IMR-90 (cell line): ENCODE data around the gene CTRL. TPM values are rescaled to one million over a fixed set of nuclear protein-coding genes. Genes with fewer than 3 reads are reported as not detected.
"Not testable (repeated sequence)": the region's sequence is repeated elsewhere in the genome, so short reads cannot be mapped to it uniquely, and the experiment has no call there.

Experiments
- ATAC-seq: fragments of 200-7000 bp; cut with Tn5 transposase; 2 replicates; pipeline ENCODE4 v1.9.1; 2020; ENCODE audit warnings: low read depth, mild to moderate bottlenecking, moderate library complexity
- BruUV-seq: library from RNA; stranded (reverse); fragments of 400-500 nt; replicated peaks from 2 replicates; lab custom pipeline; 2021; lab: Mats Ljungman, UMichigan
- CTCF ChIA-PET: fragments of 300-600 bp; formaldehyde crosslinking; extraction: SDS; loops from one replicate; lab custom pipeline; 2021; ENCODE audit warnings: antibody characterized with exemption; lab: Yijun Ruan, JAX
- POLR2A ChIA-PET: fragments of 300-600 bp; sonication (Branson Sonifier 250); formaldehyde crosslinking; loops from one replicate; lab custom pipeline; 2022; ENCODE audit warnings: antibody characterized with exemption; ENCODE audit not compliant: unreplicated experiment; lab: Charles Lee
- DNase-seq: peaks from one replicate; pipeline ENCODE4 v3.0.0; 2013
- H2AFZ ChIP-seq: replicated peaks from 2 replicates; pipeline ENCODE3; 2013; ENCODE audit warnings: low read length, mild to moderate bottlenecking; ENCODE audit not compliant: poor library complexity
- H2AK5ac ChIP-seq: 2 replicates; pipeline ENCODE4 v1.6.1; 2013; ENCODE audit warnings: low read depth, low read length, inconsistent platforms
- H2AK9ac ChIP-seq: replicated peaks from 2 replicates; pipeline ENCODE3; 2013; ENCODE audit warnings: mild to moderate bottlenecking, low read depth, low read length, moderate library complexity; ENCODE audit not compliant: poor library complexity
- H2BK120ac ChIP-seq: 2 replicates; pipeline ENCODE4 v1.6.1; 2013; ENCODE audit warnings: low read depth, low read length, inconsistent platforms
- H2BK15ac ChIP-seq: 3 replicates; pipeline ENCODE4 v1.6.1; 2013; ENCODE audit warnings: low read depth, low read length, inconsistent platforms
- H2BK20ac ChIP-seq: 2 replicates; pipeline ENCODE4 v1.6.1; 2013; ENCODE audit warnings: low read depth, mild to moderate bottlenecking, inconsistent platforms, low read length, moderate library complexity
- H2BK5ac ChIP-seq: 2 replicates; pipeline ENCODE4 v1.6.1; 2013; ENCODE audit warnings: mild to moderate bottlenecking, low read depth, low read length, inconsistent platforms; ENCODE audit not compliant: poor library complexity, severe bottlenecking
- H3K14ac ChIP-seq: replicated peaks from 2 replicates; pipeline ENCODE4 v1.6.1; 2013; ENCODE audit warnings: low read depth, low read length, inconsistent platforms
- H3K18ac ChIP-seq: 2 replicates; pipeline ENCODE4 v1.6.1; 2013; ENCODE audit warnings: low read depth, low read length, control low read depth
- H3K23ac ChIP-seq: 2 replicates; pipeline ENCODE4 v1.6.1; 2013; ENCODE audit warnings: low read depth, low read length, inconsistent platforms
- H3K27ac ChIP-seq: 2 replicates; pipeline ENCODE4 v1.5.1; 2013; ENCODE audit warnings: mild to moderate bottlenecking, control low read depth, low read length; ENCODE audit not compliant: insufficient read depth
- H3K27me3 ChIP-seq: 2 replicates; pipeline ENCODE4 v1.6.1; 2013; ENCODE audit warnings: low read length; ENCODE audit not compliant: control insufficient read depth, insufficient read depth
- H3K36me3 ChIP-seq: 2 replicates; pipeline ENCODE4 v1.6.1; 2013; ENCODE audit warnings: low read length, mixed read lengths; ENCODE audit not compliant: control insufficient read depth, insufficient read depth
- H3K4ac ChIP-seq: 2 replicates; pipeline ENCODE4 v1.6.1; 2013; ENCODE audit warnings: low read depth, low read length, inconsistent platforms
- H3K4me1 ChIP-seq: 2 replicates; pipeline ENCODE4 v1.6.1; 2013; ENCODE audit warnings: low read length, mixed read lengths; ENCODE audit not compliant: control insufficient read depth, insufficient read depth
- H3K4me2 ChIP-seq: 2 replicates; pipeline ENCODE4 v1.6.1; 2013; ENCODE audit warnings: low read depth, mild to moderate bottlenecking, control low read depth, low read length, moderate library complexity
- H3K4me3 ChIP-seq: 2 replicates; pipeline ENCODE4 v1.5.1; 2013; ENCODE audit warnings: low read depth, mild to moderate bottlenecking, control low read depth, low read length, moderate library complexity; ENCODE audit not compliant: insufficient read depth
- H3K56ac ChIP-seq: 2 replicates; pipeline ENCODE4 v1.6.1; 2013; ENCODE audit warnings: low read length, inconsistent platforms; ENCODE audit not compliant: insufficient read depth; ENCODE audit errors: extremely low read depth
- H3K79me1 ChIP-seq, 2 experiments: 2 replicates each; pipeline ENCODE4 v1.6.1; 2013; ENCODE audit warnings: low read length in 2 of 2, inconsistent platforms in 1 of 2, low read depth in 1 of 2
- H3K9ac ChIP-seq: 2 replicates; pipeline ENCODE4 v1.6.1; 2013; ENCODE audit warnings: low read depth, low read length, control low read depth
- H3K9me1 ChIP-seq: 2 replicates; pipeline ENCODE4 v1.6.1; 2013; ENCODE audit warnings: low read length, inconsistent platforms; ENCODE audit not compliant: insufficient read depth
- H3K9me3 ChIP-seq: 2 replicates; pipeline ENCODE4 v1.6.1; 2013; ENCODE audit warnings: low read length; ENCODE audit not compliant: control insufficient read depth, insufficient read depth
- H4K20me1 ChIP-seq: 2 replicates; pipeline ENCODE4 v1.6.1; 2013; ENCODE audit warnings: low read length, inconsistent platforms; ENCODE audit not compliant: insufficient read depth
- H4K5ac ChIP-seq: 2 replicates; pipeline ENCODE4 v1.6.1; 2013; ENCODE audit warnings: mild to moderate bottlenecking, low read depth, low read length, control low read depth
- H4K8ac ChIP-seq, 2 experiments: 2 replicates each; pipeline ENCODE4 v1.6.1; 2013; ENCODE audit warnings: low read depth in 2 of 2, low read length in 2 of 2, control low read depth in 1 of 2, inconsistent platforms in 1 of 2
- H4K91ac ChIP-seq: 2 replicates; pipeline ENCODE4 v1.6.1; 2013; ENCODE audit warnings: low read depth, low read length, inconsistent platforms; ENCODE audit not compliant: insufficient read depth
- WGBS, 2 experiments: methylation state at CpG; one replicate each; pipeline versions ENCODE4 v1.1.5 to v1.1.7; 2013; ENCODE audit warnings: missing lambda C conversion rate in 2 of 2; ENCODE audit not compliant: insufficient read length in 1 of 2; ENCODE audit errors: extremely low coverage in 2 of 2; 5-methylcytosine and 5-hydroxymethylcytosine counted together
- dilution Hi-C: fragments of 300-500 bp; cut with HindIII; formaldehyde crosslinking; loops from one replicate; pipeline ENCODE4 v1.14.3; 2018; ENCODE audit warnings: low sequenced_read_pairs; ENCODE audit not compliant: unreplicated experiment
- in situ Hi-C: fragments of 300-500 bp; cut with MboI; formaldehyde crosslinking; loops from 3 replicates; pipeline ENCODE4 v1.14.3; 2019; ENCODE audit warnings: low sequenced_read_pairs, inconsistent platforms, mixed read lengths
- intact Hi-C: fragments of 100-400 bp; cut with micrococcal nuclease; formaldehyde crosslinking; loops from 2 replicates; pipeline ENCODE4 v1.10.0; 2022
- polyA plus RNA-seq, 3 experiments: library from polyadenylated mRNA; depleted of rRNA; stranded (reverse); fragments of >200 nt; gene quantifications; 2 replicates each; pipeline ENCODE4 v1.2.3, GENCODE V29; 2012; ENCODE audit warnings: low replicate concordance in 1 of 3
- total RNA-seq: library from RNA; depleted of rRNA; stranded (reverse); fragments of >200 nt; gene quantifications from 2 replicates; pipeline ENCODE4 v1.2.3, GENCODE V29; 2012

The CTRL gene
- total and polyA plus RNA-seq, 2 of the 4 experiments (the other 2 are of a cell fraction) = 0.18 to 1.1 TPM

DNA sequence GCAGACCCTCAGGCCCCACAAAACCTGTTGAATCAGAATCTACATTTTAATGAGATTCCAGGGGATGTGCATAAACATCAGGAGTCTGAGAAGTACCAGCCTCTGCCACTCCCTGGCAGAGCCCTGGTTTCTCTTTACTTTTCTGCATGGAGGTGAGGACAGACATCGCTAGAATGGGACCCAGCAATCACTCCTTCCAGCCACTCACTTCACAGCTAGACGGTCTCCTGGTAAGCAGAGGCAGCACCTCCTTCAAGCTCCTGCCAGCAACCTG, 16.2 kb downstream of the CTRL start:
- H2BK15ac ChIP-seq, H2AK5ac ChIP-seq, DNase-seq, H3K56ac ChIP-seq, H3K4ac ChIP-seq, BruUV-seq, H3K18ac ChIP-seq, H4K5ac ChIP-seq, H3K27me3 ChIP-seq, H2BK5ac ChIP-seq, in situ Hi-C loops, H3K27ac ChIP-seq, H3K23ac ChIP-seq, H3K4me2 ChIP-seq, H3K14ac ChIP-seq, H3K4me3 ChIP-seq, H3K9ac ChIP-seq, H2AK9ac ChIP-seq, CTCF ChIA-PET, H4K8ac ChIP-seq, dilution Hi-C loops, ATAC-seq, H3K9me3 ChIP-seq, H4K91ac ChIP-seq, H2BK120ac ChIP-seq, H2BK20ac ChIP-seq, intact Hi-C loops, H2AFZ ChIP-seq, POLR2A ChIA-PET: not testable (repeated sequence)
- WGBS, 2 experiments = no CpG with 5 or more reads among the region's 2 CpGs
- Histone ChIP-seq H3K79me1 (peaks cover 18 to 62% of the 10 kb centered on the region in 2 experiments), H3K9me1 (peaks cover 32% of the 10 kb centered on the region), H3K4me1 (peaks cover 23% of the 10 kb centered on the region), H3K36me3 (peaks cover 18% of the 10 kb centered on the region), H4K20me1 (peaks cover 51% of the 10 kb centered on the region)
